Measurements from ENCODE around the gene CHMP1A.
A peak's percentile ranks its signal among the peaks of the same experiment; 100 is the strongest.
"Not testable (repeated sequence)": the region's sequence is repeated elsewhere in the genome, so short reads cannot be mapped to it uniquely, and the experiment has no call there.

Gene CHMP1A

GRCh38 chr16:89693289-89693731 is 35.8 kb upstream of the CHMP1A start:
- DNase-seq (ENCODE audit: extremely low read depth in 1 of 2, low read depth in 1 of 2), result no peak

GRCh38 chr16:89691986-89692569 is 34.6 kb upstream of the CHMP1A start:
- DNase-seq (ENCODE audit: extremely low read depth in 1 of 2, low read depth in 1 of 2), result no peak

- no peak for DNase-seq (ENCODE audit: extremely low read depth in 1 of 2, low read depth in 1 of 2)
Observed at GRCh38 chr16:89691231-89691985, 33.9 kb upstream of the CHMP1A start.

- DNase-seq (ENCODE audit: extremely low read depth in 1 of 2, low read depth in 1 of 2), result no peak
Observed at GRCh38 chr16:89690392-89690901, 32.9 kb upstream of the CHMP1A start.

- not testable (repeated sequence) for DNase-seq (ENCODE audit: extremely low read depth in 1 of 2, low read depth in 1 of 2)
Observed at GRCh38 chr16:89689621-89690020, 32.1 kb upstream of the CHMP1A start.

GRCh38 chr16:89689142-89689541 is 31.6 kb upstream of the CHMP1A start:
- no peak for DNase-seq (ENCODE audit: extremely low read depth in 1 of 2, low read depth in 1 of 2)

GRCh38 chr16:89688395-89688794 is 30.9 kb upstream of the CHMP1A start:
- no peak for DNase-seq (ENCODE audit: extremely low read depth in 1 of 2, low read depth in 1 of 2)

- no peak for DNase-seq (ENCODE audit: extremely low read depth in 1 of 2, low read depth in 1 of 2)
Observed at GRCh38 chr16:89687092-89687940, 29.8 kb upstream of the CHMP1A start.

- peak; percentile 73 to 83 for DNase-seq (ENCODE audit: extremely low read depth in 1 of 2, low read depth in 1 of 2)
Observed at GRCh38 chr16:89686520-89687091, 29.1 kb upstream of the CHMP1A start, which contains the start of gene CDK10. TSS of gene CDK10 (plus strand) at chr16:89686689. CDS start at chr16:89686711, 22 bp downstream.

GRCh38 chr16:89685916-89686315 is 28.4 kb upstream of the CHMP1A start:
- DNase-seq (ENCODE audit: extremely low read depth in 1 of 2, low read depth in 1 of 2), result no peak

- DNase-seq (ENCODE audit: extremely low read depth in 1 of 2, low read depth in 1 of 2), result no peak
Observed at GRCh38 chr16:89678258-89678657, 20.8 kb upstream of the CHMP1A start.

GRCh38 chr16:89672177-89672941 is 14.9 kb upstream of the CHMP1A start:
- DNase-seq (ENCODE audit: extremely low read depth in 1 of 2, low read depth in 1 of 2), result no peak

- DNase-seq (ENCODE audit: extremely low read depth in 1 of 2, low read depth in 1 of 2), result not testable (repeated sequence)
Observed at GRCh38 chr16:89671565-89671964, 14.1 kb upstream of the CHMP1A start.

GRCh38 chr16:89670496-89671431 is 13.3 kb upstream of the CHMP1A start:
- DNase-seq (ENCODE audit: extremely low read depth in 1 of 2, low read depth in 1 of 2), result no peak

- no peak for DNase-seq (ENCODE audit: extremely low read depth in 1 of 2, low read depth in 1 of 2)
Observed at GRCh38 chr16:89669755-89670154, 12.2 kb upstream of the CHMP1A start.

- DNase-seq (ENCODE audit: extremely low read depth in 1 of 2, low read depth in 1 of 2), result no peak
Observed at GRCh38 chr16:89668790-89669158, 11.3 kb upstream of the CHMP1A start.

- DNase-seq (ENCODE audit: extremely low read depth in 1 of 2, low read depth in 1 of 2), result no peak
Observed at GRCh38 chr16:89667633-89668032, 10.1 kb upstream of the CHMP1A start.

- not testable (repeated sequence) for DNase-seq (ENCODE audit: extremely low read depth in 1 of 2, low read depth in 1 of 2)
Observed at GRCh38 chr16:89667000-89667399, 9.5 kb upstream of the CHMP1A start.

GRCh38 chr16:89664238-89664637 is 6.7 kb upstream of the CHMP1A start:
- DNase-seq (ENCODE audit: extremely low read depth in 1 of 2, low read depth in 1 of 2), result not testable (repeated sequence)

Measured in stimulated activated CD8-positive, alpha-beta memory T cell treated with anti-CD3 and anti-CD28 coated beads, Interleukin-7, amount 100 ng/mL, for 48 hours (primary cell).